Osteocyte (in vitro differentiated cells): Measurements from ENCODE around the gene SH3PXD2A. TPM values are rescaled to one million over a fixed set of nuclear protein-coding genes. Genes with fewer than 3 reads are reported as not detected.

Experiments used
- DNase-seq: peaks from one replicate; pipeline ENCODE4 v3.0.0; 2021; ENCODE audit warnings: mixed read lengths; ENCODE audit not compliant: unreplicated experiment; ENCODE audit errors: extremely low spot score
- H3K27ac Mint-ChIP-seq: one replicate; pipeline ENCODE4 v1.8.0; 2021; ENCODE audit warnings: mild to moderate bottlenecking, mixed read lengths; ENCODE audit not compliant: unreplicated experiment
- H3K27me3 Mint-ChIP-seq: one replicate; pipeline ENCODE4 v1.8.0; 2021; ENCODE audit warnings: mixed read lengths; ENCODE audit not compliant: unreplicated experiment
- H3K36me3 Mint-ChIP-seq: one replicate; pipeline ENCODE4 v1.8.0; 2021; ENCODE audit warnings: mixed read lengths; ENCODE audit not compliant: unreplicated experiment
- H3K4me1 Mint-ChIP-seq: one replicate; pipeline ENCODE4 v1.8.0; 2021; ENCODE audit warnings: mixed read lengths; ENCODE audit not compliant: unreplicated experiment
- H3K4me3 Mint-ChIP-seq: one replicate; pipeline ENCODE4 v1.8.0; 2021; ENCODE audit warnings: mild to moderate bottlenecking, moderate library complexity, mixed read lengths; ENCODE audit not compliant: unreplicated experiment
- H3K9me3 Mint-ChIP-seq: one replicate; pipeline ENCODE4 v1.8.0; 2021; ENCODE audit warnings: mixed read lengths; ENCODE audit not compliant: unreplicated experiment
- total RNA-seq: library from RNA; stranded (reverse); gene quantifications from 2 replicates; pipeline ENCODE4 v1.2.1, GENCODE V29; 2021
- TF ChIP-seq, protein P1 (sequence below): fragments of 200-600 bp; sonication (generic); IDR thresholded peaks from 2 replicates; pipeline ENCODE4 v1.5.0; 2021; ENCODE audit warnings: antibody characterized with exemption, mild to moderate bottlenecking, moderate library complexity

The SH3PXD2A gene
- total RNA-seq, 1 donor from 2014 or later, result 43.0 TPM

DNA sequence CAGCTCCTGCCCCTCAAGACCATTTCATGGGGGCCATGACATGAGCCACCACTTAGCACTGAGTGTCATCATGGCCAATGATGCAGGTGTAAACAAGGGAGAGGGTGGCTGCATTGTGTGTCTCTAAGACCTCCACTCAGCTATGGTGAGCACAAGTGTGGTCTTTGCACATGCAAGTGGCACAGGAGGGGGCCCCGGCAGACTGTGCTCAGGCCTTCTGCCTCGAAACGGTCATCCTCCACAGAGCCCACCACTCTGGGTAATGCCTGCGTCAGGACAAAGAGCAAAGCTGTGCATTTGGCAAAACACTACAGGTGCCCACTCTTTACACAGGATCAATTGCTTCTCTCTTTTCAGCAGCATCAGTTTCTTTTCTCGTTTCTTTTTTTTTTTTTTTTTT, 125.5 kb downstream of the SH3PXD2A start:
- peaks cover 7% of the 10 kb centered on the region for H3K27me3 Mint-ChIP-seq
- no peaks in the 10 kb centered on the region for H3K9me3 Mint-ChIP-seq
- TF ChIP-seq, protein P1, sequence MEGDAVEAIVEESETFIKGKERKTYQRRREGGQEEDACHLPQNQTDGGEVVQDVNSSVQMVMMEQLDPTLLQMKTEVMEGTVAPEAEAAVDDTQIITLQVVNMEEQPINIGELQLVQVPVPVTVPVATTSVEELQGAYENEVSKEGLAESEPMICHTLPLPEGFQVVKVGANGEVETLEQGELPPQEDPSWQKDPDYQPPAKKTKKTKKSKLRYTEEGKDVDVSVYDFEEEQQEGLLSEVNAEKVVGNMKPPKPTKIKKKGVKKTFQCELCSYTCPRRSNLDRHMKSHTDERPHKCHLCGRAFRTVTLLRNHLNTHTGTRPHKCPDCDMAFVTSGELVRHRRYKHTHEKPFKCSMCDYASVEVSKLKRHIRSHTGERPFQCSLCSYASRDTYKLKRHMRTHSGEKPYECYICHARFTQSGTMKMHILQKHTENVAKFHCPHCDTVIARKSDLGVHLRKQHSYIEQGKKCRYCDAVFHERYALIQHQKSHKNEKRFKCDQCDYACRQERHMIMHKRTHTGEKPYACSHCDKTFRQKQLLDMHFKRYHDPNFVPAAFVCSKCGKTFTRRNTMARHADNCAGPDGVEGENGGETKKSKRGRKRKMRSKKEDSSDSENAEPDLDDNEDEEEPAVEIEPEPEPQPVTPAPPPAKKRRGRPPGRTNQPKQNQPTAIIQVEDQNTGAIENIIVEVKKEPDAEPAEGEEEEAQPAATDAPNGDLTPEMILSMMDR, result no peak
- H3K27ac Mint-ChIP-seq, result no peak overlapping the region
- no peaks in the 10 kb centered on the region for H3K4me1 Mint-ChIP-seq
- H3K4me3 Mint-ChIP-seq, result no peak overlapping the region
- no peaks in the 10 kb centered on the region for H3K36me3 Mint-ChIP-seq
- DNase-seq, result no peak

DNA sequence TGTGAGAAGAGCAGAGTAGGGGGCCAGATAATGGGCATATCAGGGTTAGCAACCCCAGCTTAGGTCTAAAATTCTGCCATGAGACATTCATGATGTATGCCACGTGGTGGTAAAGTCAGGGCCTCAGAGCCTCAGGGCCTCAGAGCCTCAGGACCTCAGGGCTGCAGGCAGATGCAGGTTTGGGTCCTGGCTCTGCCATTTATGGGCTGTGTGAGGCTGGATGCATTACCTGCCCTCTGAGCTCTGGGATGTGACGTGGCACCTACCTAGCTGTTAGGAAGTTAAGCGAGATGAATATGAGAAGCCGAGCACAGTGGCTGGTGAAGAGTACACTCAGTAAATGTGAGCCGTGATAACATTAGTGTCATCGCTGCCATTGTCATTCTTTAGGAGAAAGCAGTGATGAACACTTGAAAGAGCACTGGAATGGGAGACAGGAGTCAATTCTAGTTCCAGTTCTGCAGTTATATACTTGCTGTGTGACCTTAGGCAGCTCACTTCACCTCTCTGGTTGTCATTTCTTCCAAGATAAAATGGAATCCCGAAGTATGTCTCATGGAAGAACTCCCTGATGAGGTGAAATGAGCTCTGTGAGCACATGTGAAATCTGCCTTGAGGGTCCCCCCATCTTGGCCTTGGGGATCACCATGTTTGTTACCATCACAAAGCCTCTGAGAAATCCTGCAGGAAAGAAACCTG, 127.2 kb downstream of the SH3PXD2A start:
- peaks cover 9% of the 10 kb centered on the region for H3K27me3 Mint-ChIP-seq
- TF ChIP-seq, protein P1, result no peak
- DNase-seq, result no peak
- H3K4me3 Mint-ChIP-seq, result no peak overlapping the region
- H3K36me3 Mint-ChIP-seq, result no peaks in the 10 kb centered on the region
- H3K4me1 Mint-ChIP-seq, result no peaks in the 10 kb centered on the region
- no peaks in the 10 kb centered on the region for H3K9me3 Mint-ChIP-seq
- H3K27ac Mint-ChIP-seq, result no peak overlapping the region

DNA sequence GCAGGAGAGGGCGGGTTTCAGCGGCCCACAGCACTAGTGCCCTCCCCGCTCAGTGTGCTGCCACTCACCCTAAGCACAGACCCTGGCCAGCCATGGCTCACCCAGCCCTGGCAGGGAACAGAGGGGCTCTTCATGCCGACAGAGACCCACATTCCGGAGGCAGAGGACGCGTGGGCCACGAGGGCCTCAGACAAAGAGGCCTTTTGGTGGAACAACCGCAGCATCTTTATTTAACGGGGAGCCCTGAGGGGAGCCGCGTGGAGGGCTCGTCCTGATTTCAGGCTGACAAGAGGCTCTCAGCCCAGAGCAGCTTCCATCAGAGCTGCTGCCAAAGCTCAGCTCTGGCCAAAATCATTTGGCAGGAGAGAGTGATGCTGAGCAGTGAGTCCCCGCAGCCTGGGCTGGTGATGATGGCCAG, 127.8 kb downstream of the SH3PXD2A start:
- TF ChIP-seq, protein P1, result no peak
- no peak overlapping the region for H3K4me3 Mint-ChIP-seq
- H3K27me3 Mint-ChIP-seq, result peaks cover 9% of the 10 kb centered on the region
- no peak overlapping the region for H3K27ac Mint-ChIP-seq
- H3K9me3 Mint-ChIP-seq, result no peaks in the 10 kb centered on the region
- H3K4me1 Mint-ChIP-seq, result no peaks in the 10 kb centered on the region
- H3K36me3 Mint-ChIP-seq, result no peaks in the 10 kb centered on the region
- no peak for DNase-seq

DNA sequence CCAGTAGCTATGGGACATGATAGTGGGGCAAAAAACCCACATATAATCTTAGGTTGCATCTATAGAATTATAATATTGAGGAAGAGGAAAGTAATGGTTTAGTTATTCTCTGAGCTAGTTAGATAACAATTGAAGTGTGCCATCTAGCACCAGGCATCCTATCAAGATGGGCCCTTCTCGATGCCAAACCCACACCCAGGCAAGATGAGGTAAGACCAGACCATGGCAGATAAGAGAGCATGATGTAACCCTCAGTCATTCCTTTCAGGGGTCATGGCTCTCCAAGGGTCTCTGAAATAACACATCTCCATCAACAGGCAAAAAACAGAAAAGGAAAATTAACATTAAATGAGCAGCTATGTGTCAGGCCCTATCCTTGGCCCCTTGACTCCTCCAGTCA, 128.7 kb downstream of the SH3PXD2A start:
- Mint-ChIP-seq H3K4me1 (no peaks in the 10 kb centered on the region), H3K4me3 (no peak overlapping the region), H3K27ac (no peak overlapping the region), H3K36me3 (no peaks in the 10 kb centered on the region), H3K27me3 (peaks cover 9% of the 10 kb centered on the region), H3K9me3 (no peaks in the 10 kb centered on the region)
- no peak for DNase-seq
- TF ChIP-seq, protein P1, result no peak

DNA sequence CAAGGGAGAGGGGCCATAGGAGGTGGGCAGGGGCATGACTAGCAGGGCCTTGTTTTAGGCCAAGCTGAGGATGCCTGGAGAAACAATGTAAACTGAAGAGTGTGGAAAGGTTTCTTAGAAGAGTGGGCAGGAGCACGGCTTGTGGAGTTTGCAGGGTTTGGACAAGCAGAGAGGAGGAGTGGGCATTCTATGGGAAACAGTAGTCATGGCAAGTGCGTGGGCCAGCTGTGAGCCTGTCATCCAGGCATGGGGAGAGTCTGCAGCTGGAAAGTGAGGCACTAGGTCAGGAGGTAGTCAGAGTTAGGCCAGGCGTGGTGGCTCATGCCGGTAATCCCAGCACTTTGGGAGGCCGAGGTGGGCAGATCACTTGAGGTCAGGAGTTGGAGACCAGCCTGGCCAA, 130.1 kb downstream of the SH3PXD2A start:
- Mint-ChIP-seq H3K4me3 (no peak overlapping the region), H3K36me3 (no peaks in the 10 kb centered on the region), H3K4me1 (peaks cover 4% of the 10 kb centered on the region), H3K27ac (no peak overlapping the region), H3K27me3 (peaks cover 9% of the 10 kb centered on the region), H3K9me3 (no peaks in the 10 kb centered on the region)
- TF ChIP-seq, protein P1, result no peak
- DNase-seq, result no peak
